ENCODE results near the gene ABHD15. TPM values are rescaled to one million over a fixed set of nuclear protein-coding genes. Genes with fewer than 3 reads are reported as not detected.

Gene ABHD15
- total and polyA plus RNA-seq, 2 donors (not counting 3 experiments of a cell fraction or from before 2014, with no cell fraction given): 3.8 to 5.6 TPM

- H3K27me3 ChIP-seq (ENCODE audit: control insufficient read depth in 2 of 2, insufficient read depth in 2 of 2, low read length in 2 of 2): no peaks in the 10 kb centered on the region
- no peaks in the 10 kb centered on the region for H4K20me1 ChIP-seq (replicated peaks; ENCODE audit: control insufficient read depth, extremely low read depth, insufficient read depth, low read length)
- H3K27ac ChIP-seq (ENCODE audit: insufficient read depth, low read depth, low read length): no peak overlapping the region
- no peaks in the 10 kb centered on the region for H3K9me3 ChIP-seq (replicated peaks; ENCODE audit: control insufficient read depth, insufficient read depth, low read length)
- no peak overlapping the region for H3K4me2 ChIP-seq (ENCODE audit: insufficient read depth, low read length)
- H3K4me1 ChIP-seq (ENCODE audit: control insufficient read depth, extremely low read depth, insufficient read depth, low read length): no peaks in the 10 kb centered on the region
- DNase-seq (ENCODE audit: low read depth, low spot score) (no peak), FAIRE-seq (no peak)
- intact Hi-C loops (cut with micrococcal nuclease): no loop called here
- H2AFZ ChIP-seq (ENCODE audit: low read depth, low read length): no peak overlapping the region
- ChIA-PET CTCF (interaction anchor here (1.4 to 4.1 kb wide), 2 partner anchors 9 to 21 kb away, joined by 3 to 16 read pairs; no protein-coding TSS in a partner anchor), POLR2A (no interaction called here)
- H3K4me3 ChIP-seq (replicated peaks in 1 of 3; ENCODE audit: insufficient read depth in 1 of 3, low read depth in 1 of 3, low read length in 3 of 3): no peak overlapping the region
- dilution Hi-C loops (cut with MboI; ENCODE audit: extremely low pct_ligation_motif_present, low sequenced_read_pairs): no loop called here
- H3K36me3 ChIP-seq (ENCODE audit: control insufficient read depth in 2 of 2, extremely low read depth in 1 of 2, insufficient read depth in 2 of 2, low read length in 2 of 2): no peaks in the 10 kb centered on the region
- BruUV-seq (replicated peaks): no TSS peak
- TF ChIP-seq MYC (IDR thresholded peaks at IDR 0.05; ENCODE audit: low read depth, low read length): no peak
- TF ChIP-seq GATA2 (IDR thresholded peaks at IDR 0.05; ENCODE audit: insufficient read depth, insufficient read length, low read depth, low read length): no peak
- TF ChIP-seq POLR2AphosphoS5 (IDR thresholded peaks at IDR 0.05; ENCODE audit: insufficient read depth, low read depth, low read length): no peak
- no peak for TF ChIP-seq FOS (IDR thresholded peaks at IDR 0.05; ENCODE audit: borderline replicate concordance, insufficient read depth, low read length)
- no peak for TF ChIP-seq CTCF (IDR thresholded peaks at IDR 0.05; ENCODE audit: extremely low read depth in 1 of 2, insufficient read depth in 1 of 2, low read depth in 1 of 2, low read length in 2 of 2)
- no peak for TF ChIP-seq EZH2 (IDR thresholded peaks at IDR 0.05; ENCODE audit: borderline replicate concordance, low read depth, low read length, severe bottlenecking)
- TF ChIP-seq POLR2A (IDR thresholded peaks at IDR 0.05; ENCODE audit: low read depth, low read length): no peak
- no peak for TF ChIP-seq JUN (IDR thresholded peaks at IDR 0.05; ENCODE audit: borderline replicate concordance, insufficient read depth, insufficient read length, low read depth)
- H3K79me2 ChIP-seq (ENCODE audit: control insufficient read depth, insufficient read depth, low read length): no peaks in the 10 kb centered on the region
- H3K9ac ChIP-seq (replicated peaks; ENCODE audit: extremely low read depth, insufficient read depth, low read length): no peak overlapping the region
- H3K9me1 ChIP-seq (replicated peaks; ENCODE audit: control insufficient read depth, extremely low read depth, insufficient read depth, low read length): no peaks in the 10 kb centered on the region
Measured at GRCh38 chr17:29557739-29558116, 9.1 kb downstream of the ABHD15 start.

Data from endothelial cell of umbilical vein (primary cell).